ENCODE results near the gene MERTK. TPM values are rescaled to one million over a fixed set of nuclear protein-coding genes. Genes with fewer than 3 reads are reported as not detected.
A peak's percentile ranks its signal among the peaks of the same experiment; 100 is the strongest.

Gene MERTK
- polyA plus RNA-seq, 1 of the 3 experiments (the other 2 are of a cell fraction), result 9.6 TPM

GRCh38 chr2:111897630-111897923 lies 830 bp upstream of the MERTK start:
- 9% methylated on average over 7 of the region's 7 CpGs for WGBS (ENCODE audit: low lambda C conversion rate)
- Histone ChIP-seq H3K4me3 (ENCODE audit: low read depth in 2 of 2, low read length in 1 of 2) (peak overlapping the region; percentile 68 to 90), H4K20me1 (ENCODE audit: insufficient read depth) (no peaks in the 10 kb centered on the region), H3K9me2 (no peaks in the 10 kb centered on the region), H3K4me2 (peak overlapping the region; percentile 79), H3K9me3 (no peaks in the 10 kb centered on the region), H2AFZ (ENCODE audit: low read depth) (peak overlapping the region; percentile 63), H3K36me3 (replicated peaks in 1 of 2; ENCODE audit: control insufficient read depth in 1 of 2, insufficient read depth in 2 of 2, low read length in 1 of 2) (no peaks in the 10 kb centered on the region), H3F3A (replicated peaks; ENCODE audit: insufficient read depth) (peaks cover 8% of the 10 kb centered on the region), H3K27me3 (ENCODE audit: insufficient read depth) (no peaks in the 10 kb centered on the region; the same call in 1 of the 2 replicates), H3K4me1 (ENCODE audit: control insufficient read depth in 1 of 2, insufficient read depth in 2 of 2, low read depth in 1 of 2, low read length in 1 of 2) (peaks cover 0 to 8% of the 10 kb centered on the region in 2 experiments; a peak in 1 of 4 replicates), H3K9ac (peak overlapping the region; percentile 53; the same call in 1 of the 2 replicates), H3K27ac (ENCODE audit: low read depth in 2 of 2, low read length in 1 of 2) (peak overlapping the region; percentile 50 to 88; a peak in 3 of 4 replicates), H3K79me2 (ENCODE audit: insufficient read depth) (no peaks in the 10 kb centered on the region)
- CTCF ChIA-PET, result interaction anchor here (0.6 to 12.5 kb wide), 8 partner anchors 9 to 153 kb away, joined by 3 to 215 read pairs (median 3); partner anchors contain the start of gene TMEM87B
- DNase-seq, result no peak
- POLR2A ChIA-PET, result interaction anchor here (0.7 to 1.7 kb wide), 3 partner anchors 14 to 157 kb away, joined by 3 to 6 read pairs (median 5); partner anchors contain the start of genes ANAPC1 and TMEM87B
- no peak for TF ChIP-seq FOXM1 (IDR thresholded peaks at IDR 0.05; ENCODE audit: low read depth)
- no peak for TF ChIP-seq NRF1 (IDR thresholded peaks at IDR 0.05; ENCODE audit: low read depth, low read length)
- no peak for TF ChIP-seq TAF1 (IDR thresholded peaks at IDR 0.05; ENCODE audit: borderline replicate concordance, low read depth, low read length)
- no peak for TF ChIP-seq USF2 (IDR thresholded peaks at IDR 0.05; ENCODE audit: borderline replicate concordance, low read depth, low read length)
- TF ChIP-seq RXRA (IDR thresholded peaks at IDR 0.05; ENCODE audit: borderline replicate concordance, low read depth), result no peak
- TF ChIP-seq YY1 (IDR thresholded peaks at IDR 0.05; ENCODE audit: low read depth), result no peak
- no peak for TF ChIP-seq FOXJ3 (CRISPR knock-in tag; IDR thresholded peaks at IDR 0.05)
- no peak for TF ChIP-seq EZH2phosphoT487 (IDR thresholded peaks at IDR 0.05; ENCODE audit: borderline replicate concordance, low read depth)
- no peak for TF ChIP-seq SIN3A (IDR thresholded peaks at IDR 0.05; ENCODE audit: borderline replicate concordance, low read depth, low read length)
- no peak for TF ChIP-seq GABPA (IDR thresholded peaks at IDR 0.05; ENCODE audit: low read depth)
- no peak for TF ChIP-seq TEAD4 (IDR thresholded peaks at IDR 0.05; ENCODE audit: borderline replicate concordance, insufficient read depth)
- TF ChIP-seq MAX (IDR thresholded peaks at IDR 0.05; ENCODE audit: low read depth), result no peak
- TF ChIP-seq EP300 (IDR thresholded peaks at IDR 0.05; ENCODE audit: borderline replicate concordance in 1 of 2, low read depth in 1 of 2, low read length in 1 of 2), result no peak
- TF ChIP-seq, protein P1, sequence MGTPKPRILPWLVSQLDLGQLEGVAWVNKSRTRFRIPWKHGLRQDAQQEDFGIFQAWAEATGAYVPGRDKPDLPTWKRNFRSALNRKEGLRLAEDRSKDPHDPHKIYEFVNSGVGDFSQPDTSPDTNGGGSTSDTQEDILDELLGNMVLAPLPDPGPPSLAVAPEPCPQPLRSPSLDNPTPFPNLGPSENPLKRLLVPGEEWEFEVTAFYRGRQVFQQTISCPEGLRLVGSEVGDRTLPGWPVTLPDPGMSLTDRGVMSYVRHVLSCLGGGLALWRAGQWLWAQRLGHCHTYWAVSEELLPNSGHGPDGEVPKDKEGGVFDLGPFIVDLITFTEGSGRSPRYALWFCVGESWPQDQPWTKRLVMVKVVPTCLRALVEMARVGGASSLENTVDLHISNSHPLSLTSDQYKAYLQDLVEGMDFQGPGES (IDR thresholded peaks at IDR 0.05; ENCODE audit: low read depth, low read length), result no peak
- TF ChIP-seq, protein P2, sequence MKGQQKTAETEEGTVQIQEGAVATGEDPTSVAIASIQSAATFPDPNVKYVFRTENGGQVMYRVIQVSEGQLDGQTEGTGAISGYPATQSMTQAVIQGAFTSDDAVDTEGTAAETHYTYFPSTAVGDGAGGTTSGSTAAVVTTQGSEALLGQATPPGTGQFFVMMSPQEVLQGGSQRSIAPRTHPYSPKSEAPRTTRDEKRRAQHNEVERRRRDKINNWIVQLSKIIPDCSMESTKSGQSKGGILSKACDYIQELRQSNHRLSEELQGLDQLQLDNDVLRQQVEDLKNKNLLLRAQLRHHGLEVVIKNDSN (IDR thresholded peaks at IDR 0.05; ENCODE audit: borderline replicate concordance, low read depth), result no peak
- TF ChIP-seq NFIC (IDR thresholded peaks at IDR 0.05; ENCODE audit: borderline replicate concordance), result no peak

Data from SK-N-SH (cell line).